Measurements from ENCODE around the gene MOGAT3.

- TF ChIP-seq POLR2A (IDR thresholded peaks at IDR 0.05; ENCODE audit: low read depth, low read length) (no peak), ELK1 (IDR thresholded peaks at IDR 0.05; ENCODE audit: borderline replicate concordance, low read depth, low read length) (no peak)
These were observed 46.1 kb downstream of the MOGAT3 start for GRCh38 chr7:101154693-101155102.

Measured in IMR-90 (cell line).